Right cardiac atrium (tissue), 5 donors: Measurements from ENCODE around the gene METAP1. TPM values are rescaled to one million over a fixed set of nuclear protein-coding genes. Genes with fewer than 3 reads are reported as not detected.

Experiments used
- ATAC-seq, 2 donors: fragments of 200-7000 bp; cut with Tn5 transposase; one replicate each; pipeline versions ENCODE4 v1.8.0 to v1.9.1; 2020; ENCODE audit warnings: moderate library complexity in 2 of 2, mild to moderate bottlenecking in 1 of 2
- DNase-seq, 3 donors: peaks; one replicate each; pipeline ENCODE4 v3.0.0-alpha.2; 2020
- H3K27ac ChIP-seq: one replicate; pipeline ENCODE4 v1.5.1; 2013; ENCODE audit warnings: mild to moderate bottlenecking, low read length, control low read depth, moderate library complexity
- H3K27me3 ChIP-seq: one replicate; pipeline ENCODE4 v1.6.1; 2013; ENCODE audit not compliant: control insufficient read depth, insufficient read depth
- H3K4me1 ChIP-seq: one replicate; pipeline ENCODE4 v1.6.1; 2013; ENCODE audit warnings: low read length; ENCODE audit not compliant: control insufficient read depth, insufficient read depth
- H3K4me3 ChIP-seq: one replicate; pipeline ENCODE4 v1.5.1; 2013; ENCODE audit warnings: low read length, control low read depth
- H3K9me3 ChIP-seq: one replicate; pipeline ENCODE4 v1.6.1; 2013; ENCODE audit warnings: low read length; ENCODE audit not compliant: control insufficient read depth
- WGBS: extraction: QIAGEN DNeasy Blood & Tissue Kit; methylation state at CpG from one replicate; pipeline ENCODE4 v1.1.7; 2013; 5-methylcytosine and 5-hydroxymethylcytosine counted together
- intact Hi-C, 4 donors: fragments of 100-400 bp; cut with DNase I; formaldehyde crosslinking; loops; one replicate each; pipeline versions ENCODE4 v1.11.0 to v1.14.0; 2022 to 2023
- long read RNA-seq, 4 donors: library from polyadenylated mRNA; unstranded; transcript quantifications; one replicate each; pipeline ENCODE4 v2.0.0, GENCODE V29; 2020 to 2021
- polyA plus RNA-seq: library from polyadenylated mRNA; stranded (reverse); fragments of 200-250 nt; gene quantifications from one replicate; pipeline ENCODE4 v1.2.3, GENCODE V29; 2013
- total RNA-seq, 4 donors: library from RNA; stranded (reverse); fragmentation: NEBNext Ultra II Directional; extraction: Animal tissue kit (Norgen Biotek cat#: 25700); gene quantifications; one replicate each; pipeline ENCODE4 v1.2.1, GENCODE V29; 2021
- donor health status: healthy with polysubstance abuse.
- donor health status: DM: no; HTN: yes; CAD: no.
- donor health status: DM: no; HTN: no; CAD: no.
- donor health status: DM: no; HTN: yes; CAD: no; lungs with severe emphysema.
- donor health status: DM: yes; HTN: yes; CAD: no.

METAP1 gene
- total RNA-seq = 10 to 100 TPM; 37.0 to 53.2 (median 40.8) TPM
- polyA plus RNA-seq = 26.7 TPM
- long read RNA-seq, donor 1, transcript METAP1-201 (11 exons, 2,791 nt) = major isoform, 85 of 99 reads
- long read RNA-seq, donor 1, partial matches to known transcripts = 6 of 99 reads
- long read RNA-seq, donor 1, other reads (novel, unspliced or antisense) = 8 of 99 reads
- long read RNA-seq, donor 2, transcript METAP1-201 (11 exons, 2,791 nt) = major isoform, 40 of 51 reads
- long read RNA-seq, donor 2, partial matches to known transcripts = 2 of 51 reads
- long read RNA-seq, donor 2, other reads (novel, unspliced or antisense) = 9 of 51 reads
- long read RNA-seq, donor 3, transcript METAP1-201 (11 exons, 2,791 nt) = major isoform, 406 of 475 reads
- long read RNA-seq, donor 3, partial matches to known transcripts = 19 of 475 reads
- long read RNA-seq, donor 3, other reads (novel, unspliced or antisense) = 50 of 475 reads
- long read RNA-seq, donor 4, transcript METAP1-201 (11 exons, 2,791 nt) = major isoform, 39 of 44 reads
- long read RNA-seq, donor 4, partial matches to known transcripts = 1 of 44 reads
- long read RNA-seq, donor 4, other reads (novel, unspliced or antisense) = 4 of 44 reads

DNA sequence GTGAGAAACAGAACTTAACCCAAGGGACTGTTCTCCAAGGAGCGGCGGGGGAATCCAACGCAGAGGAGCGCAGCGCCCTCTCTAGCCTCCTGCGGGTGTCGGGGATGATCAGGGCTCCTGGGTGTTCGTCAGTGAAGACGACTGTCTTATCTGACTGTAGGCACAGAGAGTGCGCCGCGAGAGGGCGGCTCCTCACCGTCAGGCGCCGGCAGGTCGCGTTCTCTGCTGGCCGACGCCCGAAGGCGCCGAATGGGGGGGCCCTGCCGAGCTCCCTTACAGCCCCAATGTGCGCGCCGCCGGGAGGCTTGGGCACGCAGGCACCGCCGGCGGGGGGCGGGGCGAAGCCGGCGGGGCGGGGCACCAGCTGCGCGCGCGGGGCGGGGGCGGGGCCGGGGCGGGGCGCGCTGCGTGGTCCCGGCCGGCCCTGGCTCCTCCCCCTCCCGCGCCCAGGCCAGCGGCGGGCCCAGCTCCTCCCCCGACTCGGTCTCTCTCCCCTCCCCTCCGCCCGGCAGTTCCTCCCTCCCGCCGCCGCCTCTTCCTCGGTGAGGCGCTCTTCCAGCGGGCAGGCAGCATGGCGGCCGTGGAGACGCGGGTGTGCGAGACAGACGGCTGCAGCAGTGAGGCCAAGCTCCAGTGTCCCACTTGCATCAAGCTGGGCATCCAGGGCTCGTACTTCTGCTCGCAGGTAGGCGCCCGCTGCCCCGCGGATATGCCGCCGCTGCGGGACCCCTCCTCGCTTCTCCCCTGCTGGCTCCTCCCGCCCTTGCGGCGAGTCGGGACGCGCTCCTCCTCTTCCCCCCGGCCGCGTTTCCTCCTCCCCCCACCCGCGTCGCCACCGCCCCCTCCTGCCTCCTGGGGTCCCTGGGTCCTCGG, at the start of gene METAP1:
METAP1 (plus strand) TSS at position 539 of the 873 bp plus-strand sequence; CDS start at position 572, 33 bp downstream.
- Histone ChIP-seq H3K27ac (peak within 1 kb of the TSS; percentile 93), H3K9me3 (no peaks in the 10 kb centered on the region), H3K27me3 (no peaks in the 10 kb centered on the region), H3K4me1 (no peaks in the 10 kb centered on the region), H3K4me3 (peak within 1 kb of the TSS; percentile 95)
- WGBS = under 1% methylated on average over 81 of the region's 94 CpGs
- ATAC-seq (peak; percentile 97), DNase-seq (peak; percentile 94 to 98 (median 97))
- intact Hi-C loops = loop anchor here in 3 of 4 donors (5.0 to 10.0 kb wide), 2 partner anchors 61 to 62 kb away; no protein-coding TSS in a partner anchor

DNA sequence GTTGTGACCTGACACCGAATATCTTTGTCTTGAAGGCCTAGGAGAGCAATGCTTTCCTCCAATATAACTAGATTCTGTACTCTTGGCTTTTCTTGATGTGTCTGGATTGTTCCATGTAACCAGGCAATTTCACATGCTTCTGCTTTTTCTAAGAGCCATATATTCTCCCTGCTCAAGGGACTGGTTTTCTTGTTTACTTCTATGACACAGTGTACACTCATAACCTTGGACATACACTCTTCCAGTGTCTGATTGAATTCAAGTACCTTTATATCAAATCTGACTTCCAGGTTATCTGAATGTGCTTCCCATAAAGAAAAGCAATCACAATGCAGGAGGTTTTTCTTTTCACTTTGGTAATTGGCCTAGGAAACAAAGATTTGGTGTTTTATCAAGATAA, 49.2 kb upstream of the METAP1 start:
- intact Hi-C loops = no loop called here

DNA sequence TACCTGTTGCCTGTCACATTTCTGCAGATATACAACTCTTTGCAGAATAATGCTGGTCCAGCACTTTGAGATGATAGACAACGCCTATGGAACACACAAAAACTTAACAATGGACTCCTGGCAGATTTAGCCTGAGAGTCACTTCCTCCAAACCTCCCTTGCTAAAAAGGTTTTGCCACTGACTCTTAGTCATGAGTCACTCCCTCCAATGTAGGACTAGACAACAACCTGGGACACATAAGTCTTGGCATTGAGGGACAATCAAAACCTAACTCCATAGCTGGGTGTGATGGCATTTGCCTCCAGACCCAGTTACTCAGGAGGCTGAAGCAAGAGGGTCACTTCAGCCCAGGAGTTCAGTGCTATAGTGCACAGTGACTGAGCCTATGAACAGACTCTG, 44.6 kb upstream of the METAP1 start:
- Histone ChIP-seq H3K27ac (no peak overlapping the region), H3K4me1 (no peaks in the 10 kb centered on the region), H3K4me3 (no peak overlapping the region), H3K9me3 (no peaks in the 10 kb centered on the region), H3K27me3 (no peaks in the 10 kb centered on the region)
- no peak for DNase-seq
- 75% methylated on average over 1 of the region's 1 CpG for WGBS
- no peak for ATAC-seq
- intact Hi-C loops = no loop called here

More for the DNA sequence above, 49.2 kb upstream of the METAP1 start:
- Histone ChIP-seq H3K27ac (no peak overlapping the region), H3K4me1 (no peaks in the 10 kb centered on the region), H3K9me3 (no peaks in the 10 kb centered on the region), H3K4me3 (no peak overlapping the region), H3K27me3 (no peaks in the 10 kb centered on the region)
- ATAC-seq (no peak), DNase-seq (no peak)
- WGBS = 85% methylated on average over 1 of the region's 1 CpG

DNA sequence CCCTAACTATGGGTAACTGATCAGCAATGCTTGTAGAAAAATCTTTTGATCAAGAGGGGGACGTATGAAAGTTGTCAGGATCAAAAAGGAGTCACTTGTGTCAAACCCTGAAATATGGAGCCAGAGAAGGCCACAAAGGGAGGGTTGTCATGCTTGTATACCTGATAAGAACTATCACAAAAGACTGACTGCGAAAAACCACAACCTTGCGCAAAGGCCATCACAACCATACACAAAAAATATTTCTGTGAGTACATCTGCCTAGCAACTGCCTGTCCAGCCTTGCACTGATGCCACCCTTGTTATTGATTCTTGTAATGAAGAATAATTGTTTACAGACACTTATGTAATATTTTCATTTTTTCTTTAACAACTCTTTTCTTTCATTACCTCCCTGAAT, 43.8 kb upstream of the METAP1 start:
- intact Hi-C loops = no loop called here
- ATAC-seq (no peak), DNase-seq (no peak)
- no peak overlapping the region for H3K27ac ChIP-seq
- no peak overlapping the region for H3K4me3 ChIP-seq
- WGBS = 89% methylated on average over 3 of the region's 3 CpGs
- no peaks in the 10 kb centered on the region for H3K4me1 ChIP-seq
- H3K27me3 ChIP-seq = no peaks in the 10 kb centered on the region
- H3K9me3 ChIP-seq = no peaks in the 10 kb centered on the region

DNA sequence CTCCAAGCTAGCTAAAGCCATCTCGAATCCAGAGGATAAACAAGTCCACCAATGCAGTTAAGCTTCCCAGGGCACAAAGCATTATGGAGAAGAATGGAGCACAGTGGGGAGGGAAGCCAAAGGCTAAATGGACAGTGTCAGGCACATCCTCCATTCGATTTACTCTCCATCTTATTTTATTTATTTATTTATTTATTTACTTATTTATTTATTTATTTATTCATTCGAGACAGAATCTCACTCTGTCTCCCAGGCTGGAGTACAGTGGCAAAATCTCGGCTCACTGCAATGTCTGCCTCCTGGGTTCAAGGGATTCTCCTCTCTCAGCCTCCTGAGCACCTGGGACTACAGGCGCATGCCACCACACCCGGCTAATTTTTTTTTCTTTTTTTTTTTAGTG, 40.3 kb upstream of the METAP1 start:
- H3K27me3 ChIP-seq = no peaks in the 10 kb centered on the region
- intact Hi-C loops = no loop called here
- 87% methylated on average over 6 of the region's 6 CpGs for WGBS
- H3K4me3 ChIP-seq = no peak overlapping the region
- ATAC-seq (no peak), DNase-seq (no peak)
- no peak overlapping the region for H3K27ac ChIP-seq
- no peaks in the 10 kb centered on the region for H3K9me3 ChIP-seq
- H3K4me1 ChIP-seq = no peaks in the 10 kb centered on the region

DNA sequence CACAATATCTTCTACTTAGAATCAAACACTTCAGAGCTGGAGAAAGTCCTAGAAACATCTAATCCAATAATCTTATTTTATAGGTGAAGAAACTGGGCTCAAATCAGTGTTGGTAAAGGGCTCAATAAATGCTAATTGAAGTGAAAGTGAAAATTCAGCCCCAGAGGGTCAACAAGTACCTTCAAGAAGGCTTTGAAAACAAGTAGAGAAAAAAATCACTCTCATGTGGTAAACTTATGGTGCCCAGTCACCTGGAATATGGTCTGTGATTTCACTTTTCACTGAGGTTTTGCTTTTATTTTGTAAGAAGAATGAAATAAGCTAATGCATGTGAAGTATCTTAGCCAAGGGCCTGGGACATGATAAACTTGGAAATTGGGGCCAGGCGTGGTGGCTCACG, 37.5 kb upstream of the METAP1 start:
- H3K9me3 ChIP-seq = no peaks in the 10 kb centered on the region
- no peak overlapping the region for H3K27ac ChIP-seq
- no peaks in the 10 kb centered on the region for H3K27me3 ChIP-seq
- DNase-seq (no peak), ATAC-seq (no peak)
- no peaks in the 10 kb centered on the region for H3K4me1 ChIP-seq
- H3K4me3 ChIP-seq = no peak overlapping the region
- 98% methylated on average over 2 of the region's 2 CpGs for WGBS
- intact Hi-C loops = no loop called here

DNA sequence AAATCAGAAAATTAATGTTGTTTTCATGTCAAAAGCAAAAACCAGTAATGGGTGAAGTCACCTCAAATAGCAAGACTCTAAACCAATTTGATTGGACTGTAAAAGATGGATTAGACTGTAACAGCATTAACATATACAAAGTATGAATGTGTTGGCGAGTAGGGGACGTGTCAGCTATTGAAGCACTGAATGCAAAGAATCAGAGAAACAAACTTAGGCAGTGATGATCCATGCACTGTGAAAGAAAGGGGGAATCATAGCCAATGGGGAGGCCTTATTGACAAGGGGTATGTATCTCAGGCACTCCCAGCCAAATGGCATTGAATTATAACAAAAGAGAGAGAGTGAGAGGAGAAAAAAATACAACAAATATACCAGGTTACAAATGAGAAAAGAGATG, 36.1 kb upstream of the METAP1 start:
- no peak for ATAC-seq
- intact Hi-C loops = no loop called here

DNA sequence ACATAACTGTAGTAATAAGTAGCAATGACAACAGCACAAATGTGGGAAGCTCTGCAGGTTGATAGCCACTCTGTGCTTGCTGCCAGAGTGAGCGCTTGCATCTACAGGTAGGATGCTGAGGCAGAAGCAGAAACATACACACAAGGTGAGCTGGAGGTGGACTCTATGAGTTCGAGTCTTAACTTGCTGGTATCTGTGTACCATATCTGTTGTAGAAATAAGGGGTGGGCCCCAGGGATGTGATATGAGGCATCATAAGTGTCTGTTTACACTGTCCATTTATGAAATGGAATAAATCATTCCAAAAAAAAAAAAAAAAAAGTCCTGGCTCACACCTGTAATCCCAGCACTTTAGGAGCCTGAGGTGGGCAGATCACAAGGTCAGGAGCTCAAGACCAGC, 33.8 kb upstream of the METAP1 start:
- H3K27ac ChIP-seq = no peak overlapping the region
- ATAC-seq (no peak), DNase-seq (no peak)
- intact Hi-C loops = no loop called here
- H3K27me3 ChIP-seq = no peaks in the 10 kb centered on the region
- no peak overlapping the region for H3K4me3 ChIP-seq
- H3K4me1 ChIP-seq = no peaks in the 10 kb centered on the region
- WGBS = 85% methylated on average over 2 of the region's 2 CpGs
- no peaks in the 10 kb centered on the region for H3K9me3 ChIP-seq

More for the DNA sequence above, 36.1 kb upstream of the METAP1 start:
- H3K9me3 ChIP-seq = no peaks in the 10 kb centered on the region
- no peak overlapping the region for H3K27ac ChIP-seq
- WGBS = 92% methylated on average over 2 of the region's 2 CpGs
- no peaks in the 10 kb centered on the region for H3K4me1 ChIP-seq
- no peak overlapping the region for H3K4me3 ChIP-seq
- DNase-seq = no peak
- H3K27me3 ChIP-seq = no peaks in the 10 kb centered on the region

DNA sequence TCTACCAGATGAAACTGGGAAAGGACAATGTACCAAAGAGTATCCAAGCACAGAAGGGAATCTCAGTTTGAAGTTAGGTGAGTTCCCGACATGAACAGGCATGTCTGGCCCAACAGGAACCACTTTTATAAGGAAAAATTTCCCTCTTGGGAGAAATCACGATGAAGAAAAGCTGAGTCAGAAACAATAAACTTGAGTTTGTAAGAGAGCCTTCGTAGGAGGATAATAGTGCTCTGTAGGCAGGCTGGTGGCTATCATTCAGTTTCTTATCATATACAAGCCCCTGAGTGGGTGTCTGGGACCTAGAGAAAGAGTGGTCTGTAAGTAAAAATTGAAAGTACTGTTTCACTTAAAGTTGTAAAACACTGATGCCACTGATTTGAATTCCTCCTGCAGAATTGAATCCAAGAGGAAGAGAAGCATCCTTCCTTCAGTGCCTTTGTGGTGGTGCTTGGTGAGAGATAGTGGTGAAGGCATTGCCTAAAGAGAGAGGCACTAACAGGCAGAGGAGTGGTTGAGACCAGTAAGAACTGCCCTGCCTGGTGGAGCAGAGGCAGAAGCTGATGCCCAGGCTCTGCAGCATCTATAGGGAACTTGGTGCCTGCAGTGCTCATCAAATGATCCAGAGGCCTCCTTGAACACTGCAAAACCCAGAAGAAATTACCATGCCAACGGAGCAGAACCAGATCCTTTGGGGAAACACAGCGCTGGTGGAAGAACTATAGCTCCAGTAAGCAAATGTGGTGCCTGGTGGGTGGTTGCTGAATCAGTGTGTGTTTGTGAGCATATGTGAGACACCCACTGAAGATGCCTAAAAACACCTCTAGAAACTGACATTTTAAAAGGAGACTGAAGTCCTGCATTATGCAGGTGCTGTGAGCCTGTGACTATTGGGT, 31.7 kb upstream of the METAP1 start:
- DNase-seq (no peak), ATAC-seq (no peak)
- Histone ChIP-seq H3K27me3 (no peaks in the 10 kb centered on the region), H3K9me3 (no peaks in the 10 kb centered on the region), H3K4me1 (no peaks in the 10 kb centered on the region), H3K4me3 (no peak overlapping the region), H3K27ac (no peak overlapping the region)
- intact Hi-C loops = no loop called here
- 71% methylated on average over 5 of the region's 5 CpGs for WGBS

DNA sequence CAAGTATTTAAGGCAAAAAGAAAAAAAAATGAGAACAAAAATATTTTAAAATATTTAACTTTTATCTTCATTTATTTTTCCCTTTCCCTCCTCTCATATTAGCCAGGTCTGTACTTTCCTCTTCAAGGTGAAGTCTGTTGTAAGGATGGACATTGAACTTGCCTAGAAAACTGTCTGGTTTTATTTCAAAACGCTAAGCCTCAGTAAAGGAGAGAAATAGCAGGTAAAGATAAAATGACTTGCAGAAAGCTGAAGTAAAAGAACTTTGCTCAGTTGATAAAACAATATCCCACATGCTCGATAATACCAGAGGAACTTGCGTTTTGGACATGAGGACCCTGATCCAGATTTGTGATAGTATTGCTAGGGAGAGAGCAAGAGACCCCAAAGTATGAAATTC, 28.6 kb upstream of the METAP1 start:
- intact Hi-C loops = no loop called here
- no peaks in the 10 kb centered on the region for H3K9me3 ChIP-seq
- no peaks in the 10 kb centered on the region for H3K4me1 ChIP-seq
- H3K27ac ChIP-seq = no peak overlapping the region
- 88% methylated on average over 3 of the region's 3 CpGs for WGBS
- no peak overlapping the region for H3K4me3 ChIP-seq
- no peak for DNase-seq
- no peak for ATAC-seq
- no peaks in the 10 kb centered on the region for H3K27me3 ChIP-seq
